Brain microvascular endothelial cell (primary cell): ENCODE data around the gene BARHL2.

Source experiments
- DNase-seq: peaks from one replicate; pipeline ENCODE4 v3.0.0-alpha.2; 2020
- H3K27ac ChIP-seq: fragments of 250-450 bp; sonication (Bioruptor Pico); 2 replicates; pipeline ENCODE4 v1.5.1; 2020; ENCODE audit warnings: mild to moderate bottlenecking, moderate library complexity
- H3K27me3 ChIP-seq: fragments of 250-450 bp; sonication (Bioruptor Pico); replicated peaks from 2 replicates; pipeline ENCODE4 v1.5.1; 2020; ENCODE audit warnings: mild to moderate bottlenecking
- H3K36me3 ChIP-seq: fragments of 250-450 bp; sonication (Bioruptor Pico); replicated peaks from 2 replicates; pipeline ENCODE4 v1.5.1; 2020; ENCODE audit warnings: mild to moderate bottlenecking
- H3K4me3 ChIP-seq: 2 replicates; pipeline ENCODE4 v1.5.1; 2011; ENCODE audit warnings: low read depth, mild to moderate bottlenecking, control low read depth, low read length, moderate library complexity
- CTCF ChIP-seq: IDR thresholded peaks from 2 replicates; pipeline ENCODE4 v1.5.1; 2011; ENCODE audit warnings: low read depth, mild to moderate bottlenecking, moderate library complexity, low read length, control low read depth, inconsistent platforms; ENCODE audit errors: missing control alignments
- in situ Hi-C: cut with HindIII; loops from 2 replicates; pipeline ENCODE4 v1.10.0; 2017; ENCODE audit warnings: low sequenced_read_pairs, low pct_ligation_motif_present

BARHL2 gene

GRCh38 chr1:90753556-90753955 is 36.5 kb upstream of the BARHL2 start:
- Histone ChIP-seq H3K4me3 (no peak overlapping the region), H3K27ac (no peak overlapping the region), H3K36me3 (no peaks in the 10 kb centered on the region), H3K27me3 (no peaks in the 10 kb centered on the region)
- DNase-seq, result no peak
- in situ Hi-C loops, result no loop called here
- no peak for TF ChIP-seq CTCF

- no peak for DNase-seq
- no peak overlapping the region for H3K27ac ChIP-seq
- in situ Hi-C loops, result no loop called here
- no peaks in the 10 kb centered on the region for H3K36me3 ChIP-seq
- no peaks in the 10 kb centered on the region for H3K27me3 ChIP-seq
- H3K4me3 ChIP-seq, result no peak overlapping the region
- no peak for TF ChIP-seq CTCF
Observed at GRCh38 chr1:90748668-90749067, 31.6 kb upstream of the BARHL2 start.

GRCh38 chr1:90746857-90747256 is 29.8 kb upstream of the BARHL2 start:
- no peaks in the 10 kb centered on the region for H3K27me3 ChIP-seq
- H3K36me3 ChIP-seq, result no peaks in the 10 kb centered on the region
- in situ Hi-C loops, result no loop called here
- no peak for TF ChIP-seq CTCF
- no peak for DNase-seq
- no peak overlapping the region for H3K4me3 ChIP-seq
- no peak overlapping the region for H3K27ac ChIP-seq

GRCh38 chr1:90745972-90746371 is 28.9 kb upstream of the BARHL2 start:
- H3K4me3 ChIP-seq, result no peak overlapping the region
- H3K27ac ChIP-seq, result no peak overlapping the region
- DNase-seq, result no peak
- in situ Hi-C loops, result no loop called here
- no peak for TF ChIP-seq CTCF
- H3K36me3 ChIP-seq, result no peaks in the 10 kb centered on the region
- no peaks in the 10 kb centered on the region for H3K27me3 ChIP-seq

GRCh38 chr1:90732136-90732535 is 15.0 kb upstream of the BARHL2 start:
- DNase-seq, result no peak
- in situ Hi-C loops, result no loop called here
- Histone ChIP-seq H3K36me3 (no peaks in the 10 kb centered on the region), H3K27me3 (peaks cover 57% of the 10 kb centered on the region), H3K27ac (no peak overlapping the region), H3K4me3 (no peak overlapping the region)
- TF ChIP-seq CTCF, result no peak

- no peaks in the 10 kb centered on the region for H3K36me3 ChIP-seq
- H3K27me3 ChIP-seq, result peaks cover 63% of the 10 kb centered on the region
- no peak overlapping the region for H3K27ac ChIP-seq
- no peak for TF ChIP-seq CTCF
- in situ Hi-C loops, result no loop called here
- no peak overlapping the region for H3K4me3 ChIP-seq
- DNase-seq, result no peak
Observed at GRCh38 chr1:90731382-90732050, 14.4 kb upstream of the BARHL2 start.
